ENCODE data around the gene RHOT2. TPM values are rescaled to one million over a fixed set of nuclear protein-coding genes. Genes with fewer than 3 reads are reported as not detected.

The RHOT2 gene
- total RNA-seq, 2 experiments from 2014 or later: 202 to 209 TPM

DNA sequence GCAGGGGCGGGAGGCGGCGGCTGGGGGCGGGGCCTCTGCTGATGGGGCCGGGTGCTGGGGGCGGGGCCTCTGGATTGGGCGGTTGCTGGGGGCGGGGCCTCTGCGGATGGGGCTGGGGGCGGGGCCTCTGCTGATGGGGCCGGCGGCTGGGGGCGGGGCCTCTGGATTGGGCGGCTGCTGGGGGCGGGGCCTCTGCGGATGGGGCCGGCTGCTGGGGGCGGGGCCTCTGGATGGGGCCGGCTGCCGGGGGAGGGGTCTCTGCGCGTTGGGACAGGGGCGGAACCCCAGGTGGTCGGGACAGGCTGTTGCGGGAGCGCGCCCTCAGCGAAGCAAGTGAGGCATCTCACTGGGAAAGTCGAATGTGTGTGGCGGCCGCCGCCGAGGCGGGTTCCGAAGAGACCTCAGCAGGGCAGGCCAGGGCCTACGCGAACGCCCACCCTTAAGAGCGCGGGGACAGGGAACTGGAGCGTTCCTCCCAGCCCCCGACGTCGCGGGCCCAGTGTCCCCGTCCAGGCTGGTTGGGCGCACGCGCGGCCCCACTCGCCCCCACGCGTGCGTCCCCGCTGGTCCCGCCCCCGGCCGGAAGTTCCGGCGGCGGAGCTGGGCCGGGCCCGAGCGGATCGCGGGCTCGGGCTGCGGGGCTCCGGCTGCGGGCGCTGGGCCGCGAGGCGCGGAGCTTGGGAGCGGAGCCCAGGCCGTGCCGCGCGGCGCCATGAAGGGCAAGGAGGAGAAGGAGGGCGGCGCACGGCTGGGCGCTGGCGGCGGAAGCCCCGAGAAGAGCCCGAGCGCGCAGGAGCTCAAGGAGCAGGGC is 12.1 kb downstream of the RHOT2 start, which contains the start of gene STUB1:
TSS of gene STUB1 (plus strand) at position 597 of the 811 bp plus-strand sequence. CDS start at position 713, 116 bp downstream.
- Mint-ChIP-seq H3K9me3 (no peaks in the 10 kb centered on the region), H3K27me3 (no peaks in the 10 kb centered on the region), H3K4me3 (peak within 1 kb of the TSS; percentile 86), H3K4me1 (ENCODE audit: low read depth) (peaks cover 23% of the 10 kb centered on the region), H3K36me3 (ENCODE audit: low read depth) (peaks cover 19% of the 10 kb centered on the region), H3K27ac (peak within 1 kb of the TSS; percentile 70)
- peaks cover 73% of the 10 kb centered on the region for H3K4me1 ChIP-seq (ENCODE audit: insufficient read depth, low read length)
- DNase-seq: peak; percentile 75 to 97 (median 85)
- no peak for TF ChIP-seq CTCF (IDR thresholded peaks at IDR 0.05)
- intact Hi-C loops (cut with DNase I, micrococcal nuclease): no loop called here
- H3K36me3 ChIP-seq (ENCODE audit: insufficient read depth, low read length): peaks cover 18% of the 10 kb centered on the region
- ATAC-seq (ENCODE audit: poor library complexity): peak; percentile 63
- peak within 1 kb of the TSS; percentile 76 for H3K4me3 ChIP-seq (ENCODE audit: low read length)
- CTCF ChIA-PET: no interaction called here
- POLR2A ChIA-PET: interaction anchor here (0.7 to 4.8 kb wide), 17 partner anchors 9 to 1525 kb away, joined by 3 to 55 read pairs (median 4); partner anchors contain the start of genes ANTKMT, METTL26, MLST8 and RHOT2
- H3K27ac ChIP-seq (ENCODE audit: low read depth in 1 of 2, low read length in 2 of 2): peak within 1 kb of the TSS; percentile 41 to 91
- H3K9me3 ChIP-seq (ENCODE audit: control insufficient read depth in 1 of 2, insufficient read depth in 1 of 2, low read length in 2 of 2): no peaks in the 10 kb centered on the region
- peaks cover 6 to 9% of the 10 kb centered on the region in 2 experiments for H3K27me3 ChIP-seq (ENCODE audit: control insufficient read depth in 1 of 2, insufficient read depth in 2 of 2, low read length in 2 of 2)

GRCh38 chr16:680625-680945 is 12.7 kb downstream of the RHOT2 start:
- H3K4me3 Mint-ChIP-seq: peak overlapping the region; percentile 83
- intact Hi-C loops (cut with DNase I, micrococcal nuclease): no loop called here
- peaks cover 19% of the 10 kb centered on the region for H3K36me3 Mint-ChIP-seq (ENCODE audit: low read depth)
- ATAC-seq (ENCODE audit: poor library complexity) (no peak), DNase-seq (no peak)
- ChIA-PET CTCF (no interaction called here), POLR2A (interaction anchor here (0.7 to 4.8 kb wide), 14 partner anchors 9 to 1525 kb away, joined by 3 to 55 read pairs (median 4); partner anchors contain the start of genes ANTKMT, METTL26, MLST8 and RHOT2)
- peaks cover 5% of the 10 kb centered on the region in 2 experiments for H3K27me3 ChIP-seq (ENCODE audit: control insufficient read depth in 1 of 2, insufficient read depth in 2 of 2, low read length in 2 of 2)
- H3K27ac Mint-ChIP-seq: peak overlapping the region; percentile 70
- H3K9me3 Mint-ChIP-seq: no peaks in the 10 kb centered on the region
- peaks cover 74% of the 10 kb centered on the region for H3K4me1 ChIP-seq (ENCODE audit: insufficient read depth, low read length)
- no peaks in the 10 kb centered on the region for H3K27me3 Mint-ChIP-seq
- no peaks in the 10 kb centered on the region for H3K9me3 ChIP-seq (ENCODE audit: control insufficient read depth in 1 of 2, insufficient read depth in 1 of 2, low read length in 2 of 2)
- TF ChIP-seq CTCF (IDR thresholded peaks at IDR 0.05): no peak
- H3K27ac ChIP-seq (ENCODE audit: low read depth in 1 of 2, low read length in 2 of 2): peak overlapping the region; percentile 41 to 53
- H3K36me3 ChIP-seq (ENCODE audit: insufficient read depth, low read length): peaks cover 18% of the 10 kb centered on the region
- H3K4me1 Mint-ChIP-seq (ENCODE audit: low read depth): peaks cover 20% of the 10 kb centered on the region
- peak overlapping the region; percentile 76 for H3K4me3 ChIP-seq (ENCODE audit: low read length)

- Histone ChIP-seq H3K4me1 (ENCODE audit: insufficient read depth, low read length) (peaks cover 74% of the 10 kb centered on the region), H3K4me3 (ENCODE audit: low read length) (peak overlapping the region; percentile 76), H3K27ac (ENCODE audit: low read depth in 1 of 2, low read length in 2 of 2) (peak overlapping the region; percentile 41 to 53), H3K27me3 (ENCODE audit: control insufficient read depth in 1 of 2, insufficient read depth in 2 of 2, low read length in 2 of 2) (peaks cover 5% of the 10 kb centered on the region in 2 experiments), H3K9me3 (ENCODE audit: control insufficient read depth in 1 of 2, insufficient read depth in 1 of 2, low read length in 2 of 2) (no peaks in the 10 kb centered on the region), H3K36me3 (ENCODE audit: insufficient read depth, low read length) (peaks cover 20% of the 10 kb centered on the region)
- no peaks in the 10 kb centered on the region for H3K27me3 Mint-ChIP-seq
- H3K4me1 Mint-ChIP-seq (ENCODE audit: low read depth): peaks cover 20% of the 10 kb centered on the region
- ATAC-seq (ENCODE audit: poor library complexity): no peak
- intact Hi-C loops (cut with DNase I, micrococcal nuclease): no loop called here
- ChIA-PET CTCF (no interaction called here), POLR2A (interaction anchor here (1.0 to 4.8 kb wide), 14 partner anchors 8 to 1524 kb away, joined by 3 to 55 read pairs (median 5); partner anchors contain the start of genes ANTKMT, METTL26, MLST8 and RHOT2)
- peak overlapping the region; percentile 70 for H3K27ac Mint-ChIP-seq
- H3K9me3 Mint-ChIP-seq: no peaks in the 10 kb centered on the region
- no peak for DNase-seq
- peaks cover 19% of the 10 kb centered on the region for H3K36me3 Mint-ChIP-seq (ENCODE audit: low read depth)
- H3K4me3 Mint-ChIP-seq: peak overlapping the region; percentile 83
- TF ChIP-seq CTCF (IDR thresholded peaks at IDR 0.05): no peak
These were observed 13.2 kb downstream of the RHOT2 start for GRCh38 chr16:680967-681745.
